DMS153 treated with DMSO at 0.1 percent for 48 hours (cell line): Measurements from ENCODE around the gene ATXN7L1.
A peak's percentile ranks its signal among the peaks of the same experiment; 100 is the strongest.

Experiments
- DNase-seq: peaks from one replicate; lab custom pipeline; 2025; ENCODE audit not compliant: unreplicated experiment; lab: John Stamatoyannopoulos, UW

The ATXN7L1 gene

DNA sequence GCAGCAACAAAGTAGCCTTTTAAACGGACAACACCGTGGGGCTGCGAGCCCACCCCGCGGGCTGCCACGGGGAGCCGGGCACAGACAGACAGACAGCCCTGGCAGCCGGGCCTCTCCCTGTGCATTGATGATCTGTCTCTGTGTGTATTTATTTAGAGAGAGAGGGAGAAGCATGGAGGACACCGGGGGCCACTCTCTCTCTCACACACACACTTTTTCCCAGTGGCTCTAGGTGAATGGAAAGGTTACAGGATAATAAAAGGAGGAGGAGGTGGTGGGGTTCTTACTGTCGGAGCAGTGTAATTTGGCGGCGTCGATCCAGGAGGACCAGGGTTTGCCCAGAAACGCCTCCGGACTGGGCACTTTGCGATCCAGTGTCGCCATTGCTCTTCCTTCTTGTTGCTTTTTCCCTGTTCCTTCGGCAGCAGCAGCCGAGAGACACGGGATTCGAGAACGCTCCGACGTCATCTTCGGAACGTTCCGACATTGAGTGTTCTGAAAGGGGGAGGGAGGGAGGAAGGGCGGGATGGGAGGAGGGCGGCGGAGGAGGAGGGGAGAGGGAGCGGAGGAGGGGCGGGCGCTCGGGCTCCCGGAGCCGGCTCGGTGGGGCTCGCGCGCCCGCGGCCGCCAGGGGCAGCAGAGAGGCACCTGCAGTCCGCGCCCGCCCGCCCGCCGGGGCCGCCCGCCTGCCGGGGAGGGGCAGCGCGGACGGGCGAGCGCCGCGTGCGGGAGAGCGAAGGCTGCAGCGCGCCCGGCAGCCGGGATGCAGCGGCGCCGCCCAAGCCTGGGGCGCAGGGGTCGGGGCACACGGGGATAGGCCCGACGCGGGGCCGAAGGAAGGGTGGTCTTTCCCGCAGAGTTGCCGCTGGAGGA lies at the start of gene ATXN7L1:
Gene ATXN7L1, minus strand, starts transcription at position 509 of the 873 bp plus-strand sequence. Its CDS starts 41 bp downstream, at position 468.
- DNase-seq = peak; percentile 80

DNA sequence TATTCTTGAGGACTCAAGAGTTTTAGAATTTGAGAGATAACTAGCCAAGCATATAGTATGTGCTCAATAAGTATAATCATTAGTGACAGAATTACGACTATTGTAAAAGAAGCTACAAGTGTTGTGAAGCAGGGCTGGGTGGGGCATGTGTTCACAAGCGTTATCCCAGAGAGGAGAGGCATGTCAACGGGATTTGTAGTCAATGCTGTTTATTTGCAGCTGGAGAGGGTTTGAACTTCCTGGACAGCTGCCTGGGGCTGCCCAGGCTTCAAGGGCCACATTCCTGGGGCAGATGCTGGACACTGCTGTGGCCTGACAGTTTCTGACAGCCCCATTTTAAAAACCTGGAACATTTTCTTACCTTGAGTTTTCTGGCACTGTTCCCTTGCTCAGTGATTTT lies 49.7 kb upstream of the ATXN7L1 start:
- DNase-seq = no peak

- DNase-seq = no peak
These were observed 48.5 kb upstream of the ATXN7L1 start for GRCh38 chr7:105924945-105925344.

DNA sequence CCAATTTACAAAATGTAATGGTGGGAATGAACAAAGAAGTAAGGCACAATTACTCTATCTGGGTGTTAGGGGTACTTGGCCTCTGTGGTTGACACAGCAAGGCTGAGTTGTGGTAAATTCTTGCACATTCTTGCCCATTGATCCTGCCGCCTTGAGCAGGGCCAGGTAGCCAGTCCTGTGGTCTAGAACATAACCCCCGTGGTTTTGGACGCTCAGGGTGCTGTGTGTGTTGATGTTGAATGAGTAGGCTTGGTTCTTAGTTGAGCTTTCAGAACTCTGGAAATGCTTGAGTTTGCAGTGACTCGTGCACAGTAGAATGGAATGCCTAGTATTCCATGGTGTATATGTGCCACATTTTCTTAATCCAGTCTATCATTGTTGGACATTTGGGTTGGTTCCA lies 44.4 kb upstream of the ATXN7L1 start:
- no peak for DNase-seq

GRCh38 chr7:105917659-105918058 lies 41.3 kb upstream of the ATXN7L1 start:
- no peak for DNase-seq

- no peak for DNase-seq
These were observed 40.2 kb upstream of the ATXN7L1 start for GRCh38 chr7:105916603-105917002.

GRCh38 chr7:105913947-105914346 lies 37.5 kb upstream of the ATXN7L1 start:
- DNase-seq = no peak

- DNase-seq = no peak
These were observed 35.7 kb upstream of the ATXN7L1 start for GRCh38 chr7:105911961-105912575.

DNA sequence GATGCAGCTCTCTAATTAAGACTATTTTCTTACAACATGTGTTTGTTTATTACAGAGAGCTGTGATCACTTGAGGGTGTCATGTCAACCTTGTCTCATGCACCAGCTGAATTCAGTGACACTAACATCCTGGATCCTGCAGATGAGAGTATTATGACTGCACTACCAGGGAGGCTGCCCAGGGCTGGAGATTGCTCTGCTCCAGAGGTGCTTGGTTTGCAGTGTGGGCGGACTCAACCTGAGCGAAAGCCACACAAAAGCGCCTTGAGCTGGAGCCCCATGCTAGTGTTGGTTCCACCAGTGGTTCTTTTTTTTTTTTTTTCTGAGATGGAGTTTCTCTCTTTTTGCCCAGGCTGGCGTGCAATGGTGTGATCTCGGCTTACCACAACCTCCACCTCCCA lies 33.8 kb upstream of the ATXN7L1 start:
- no peak for DNase-seq

DNA sequence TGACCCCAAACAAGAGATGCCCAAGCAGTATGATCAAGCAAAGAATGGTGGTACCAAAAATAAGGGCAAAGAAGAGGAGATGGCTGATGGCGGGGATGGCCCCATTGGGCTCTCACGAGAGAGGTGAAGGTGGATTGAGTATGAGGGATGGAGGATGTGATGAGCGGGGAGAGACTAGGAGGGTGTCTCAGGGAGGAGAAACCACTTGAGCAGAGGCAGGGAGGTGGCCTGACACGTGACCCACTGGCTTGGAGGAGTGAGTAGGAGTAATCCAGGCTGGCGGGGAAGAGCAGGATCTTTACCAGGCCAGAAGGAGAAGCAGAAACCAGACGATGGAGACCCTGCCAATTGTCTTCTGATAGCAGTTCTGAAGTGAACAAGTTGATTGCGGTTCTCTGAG lies 33.3 kb upstream of the ATXN7L1 start:
- DNase-seq = no peak

DNA sequence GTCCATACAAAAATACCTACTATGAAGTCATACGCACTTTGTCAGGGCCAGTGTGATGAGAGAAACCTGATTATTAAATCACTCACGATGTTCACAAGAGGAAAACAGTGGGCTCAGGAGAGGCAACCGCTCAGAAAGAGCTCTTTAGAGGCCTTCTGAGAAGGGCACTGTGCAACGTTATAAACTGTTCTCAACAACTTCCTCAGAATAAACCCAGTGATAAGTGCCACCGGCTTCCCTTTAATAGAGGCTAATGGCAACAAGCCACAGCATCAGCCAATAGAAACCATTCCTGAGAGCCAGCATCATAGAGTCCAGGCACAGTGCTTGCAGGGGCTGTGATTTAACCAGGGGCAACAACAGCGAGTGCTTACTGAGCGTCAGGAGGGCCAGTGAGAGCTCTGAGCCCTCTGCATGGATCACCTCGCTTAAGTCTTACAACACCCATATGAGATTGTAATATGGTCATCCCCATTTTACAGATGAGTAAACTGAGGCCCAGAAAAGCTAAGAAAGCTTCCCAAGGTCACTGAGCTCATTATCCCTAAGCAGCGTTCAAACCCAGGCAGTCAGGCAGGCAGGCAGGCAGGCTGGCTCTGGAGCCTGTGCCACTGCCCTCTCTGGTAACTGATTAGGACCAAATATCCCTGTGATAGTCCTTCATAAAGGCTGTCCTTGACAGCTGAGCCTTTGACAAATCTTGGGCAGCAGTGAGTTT lies 30.9 kb upstream of the ATXN7L1 start:
- no peak for DNase-seq

- DNase-seq = no peak
These were observed 30.3 kb upstream of the ATXN7L1 start for GRCh38 chr7:105906695-105907094.

- no peak for DNase-seq
These were observed 29.6 kb upstream of the ATXN7L1 start for GRCh38 chr7:105905910-105906568.

DNA sequence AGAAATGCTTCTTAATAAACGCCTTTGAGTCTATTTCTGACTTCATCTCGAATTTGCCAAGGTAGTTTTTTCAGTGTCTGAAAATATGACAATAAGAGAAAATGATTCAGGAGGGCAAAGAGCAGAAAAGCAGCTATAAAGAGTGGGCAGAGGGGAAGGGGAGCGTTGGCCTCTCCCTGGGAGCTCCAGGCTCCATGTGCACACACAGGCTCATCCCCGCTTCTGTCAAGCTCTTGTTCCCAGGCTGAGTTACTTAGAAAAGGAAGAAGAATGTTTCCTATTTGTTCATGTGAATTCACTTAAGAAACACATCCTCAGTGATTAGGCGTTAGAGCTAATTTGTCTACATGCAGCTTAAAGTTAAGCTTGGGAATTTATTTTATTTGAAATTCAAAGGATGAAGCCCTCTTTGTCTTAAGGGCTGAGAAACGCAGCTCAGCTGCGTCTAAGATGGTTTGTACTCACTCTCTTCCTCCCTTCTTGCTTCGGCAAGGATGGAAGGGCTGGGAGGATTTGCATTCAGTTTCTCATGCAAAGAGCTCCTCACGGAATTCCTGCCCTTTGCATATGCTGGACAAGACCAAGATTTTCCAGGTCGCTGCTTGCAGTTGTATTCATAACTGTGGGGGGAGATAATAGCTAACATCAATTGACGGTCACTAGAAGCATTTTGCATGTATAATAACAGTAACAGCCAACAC lies 29.0 kb upstream of the ATXN7L1 start:
- no peak for DNase-seq

DNA sequence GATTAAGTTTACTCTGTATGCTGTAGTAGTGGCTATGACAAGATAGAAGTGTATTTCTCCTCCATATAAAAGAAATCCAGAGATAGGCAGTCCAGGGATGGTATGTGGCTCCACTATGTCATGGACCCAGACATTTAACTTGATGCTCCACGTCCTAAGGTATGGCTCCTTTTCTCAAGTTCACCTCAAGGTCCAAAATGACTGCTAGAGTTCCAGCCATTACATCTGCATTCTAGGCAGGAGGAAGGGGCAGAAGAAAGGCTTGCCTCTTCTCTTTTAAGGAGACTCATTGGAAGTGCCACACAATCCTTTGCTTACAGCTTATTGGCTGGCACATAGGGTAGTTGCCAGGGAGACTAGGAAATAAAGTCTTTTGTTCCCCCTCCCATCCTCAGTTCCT lies 27.7 kb upstream of the ATXN7L1 start:
- DNase-seq = no peak

GRCh38 chr7:105902325-105902911 lies 26.0 kb upstream of the ATXN7L1 start:
- no peak for DNase-seq

GRCh38 chr7:105897999-105898398 lies 21.6 kb upstream of the ATXN7L1 start:
- no peak for DNase-seq

GRCh38 chr7:105896407-105896911 lies 20.1 kb upstream of the ATXN7L1 start:
- DNase-seq = peak; percentile 97

DNA sequence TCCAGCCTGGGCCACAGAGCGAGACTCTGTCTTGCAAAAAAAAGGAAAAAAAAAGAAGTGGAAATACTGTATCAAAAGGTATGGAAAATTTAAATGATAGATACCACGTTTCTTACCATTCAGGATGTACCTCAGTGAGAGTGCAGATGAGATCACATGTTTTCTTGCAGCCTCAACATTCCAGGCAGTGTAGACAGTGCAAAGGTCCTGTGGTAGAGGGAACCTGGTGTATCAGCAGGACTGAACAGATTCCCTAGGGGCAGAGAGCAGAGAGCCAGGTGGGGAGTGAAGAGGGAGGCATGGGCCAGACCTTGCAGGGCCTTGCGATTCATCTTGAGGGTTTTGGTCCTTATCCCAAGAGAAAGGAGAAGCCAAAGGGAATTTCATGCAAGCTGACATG lies 17.7 kb upstream of the ATXN7L1 start:
- no peak for DNase-seq

DNA sequence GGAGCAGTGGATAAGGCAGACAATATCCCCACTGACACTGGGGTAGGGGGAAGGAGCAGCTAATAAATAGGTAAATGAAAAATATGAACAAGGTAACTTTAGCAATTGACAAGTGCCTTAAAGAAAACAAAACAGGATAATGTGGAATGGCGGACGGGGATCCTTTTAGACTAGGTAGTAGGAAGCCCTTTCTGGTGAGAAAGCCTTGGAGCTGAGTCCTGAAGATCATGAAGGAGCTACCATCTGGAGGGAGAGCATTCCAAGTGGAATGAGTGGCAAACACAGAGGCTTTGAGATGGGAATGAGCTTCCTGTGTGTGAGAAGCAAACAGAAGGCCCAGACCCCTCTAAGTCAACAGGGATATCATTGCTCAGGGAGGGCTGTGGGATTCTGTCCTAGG lies 16.0 kb upstream of the ATXN7L1 start:
- no peak for DNase-seq
